Fibroblast of pulmonary artery (primary cell): ENCODE results near the gene UMAD1.

Experiments
- DNase-seq: peaks from one replicate; pipeline ENCODE4 v3.0.0-alpha.2; 2010; ENCODE audit warnings: low read depth
- H3K4me3 ChIP-seq: replicated peaks from 2 replicates; pipeline ENCODE4 v1.5.1; 2011; ENCODE audit warnings: low read depth, mild to moderate bottlenecking, control low read depth, low read length, moderate library complexity
- CTCF ChIP-seq: IDR thresholded peaks from 2 replicates; pipeline ENCODE4 v1.5.1; 2011; ENCODE audit warnings: mild to moderate bottlenecking, control low read depth, low read length, inconsistent platforms; ENCODE audit errors: missing control alignments

Gene UMAD1

GRCh38 chr7:7664291-7664690, 23.7 kb downstream of the UMAD1 start:
- DNase-seq: no peak
- H3K4me3 ChIP-seq: no peak overlapping the region
- TF ChIP-seq CTCF: no peak

- no peak overlapping the region for H3K4me3 ChIP-seq
- DNase-seq: no peak
- no peak for TF ChIP-seq CTCF
These were observed 24.5 kb downstream of the UMAD1 start for GRCh38 chr7:7665031-7665430.

- H3K4me3 ChIP-seq: no peak overlapping the region
- no peak for DNase-seq
- no peak for TF ChIP-seq CTCF
These were observed 26.6 kb downstream of the UMAD1 start for GRCh38 chr7:7667187-7667586.

- no peak overlapping the region for H3K4me3 ChIP-seq
- no peak for DNase-seq
- no peak for TF ChIP-seq CTCF
These were observed 28.2 kb downstream of the UMAD1 start for GRCh38 chr7:7668706-7669105.

GRCh38 chr7:7670490-7670889, 29.9 kb downstream of the UMAD1 start:
- no peak for TF ChIP-seq CTCF
- no peak for DNase-seq
- H3K4me3 ChIP-seq: no peak overlapping the region

GRCh38 chr7:7671361-7671760, 30.8 kb downstream of the UMAD1 start:
- no peak for TF ChIP-seq CTCF
- H3K4me3 ChIP-seq: no peak overlapping the region
- DNase-seq: no peak

- H3K4me3 ChIP-seq: no peak overlapping the region
- no peak for TF ChIP-seq CTCF
- DNase-seq: no peak
These were observed 32.1 kb downstream of the UMAD1 start for GRCh38 chr7:7672545-7673239.
